Stimulated activated CD8-positive, alpha-beta memory T cell treated with anti-CD3 and anti-CD28 coated beads, Interleukin-7, amount 100 ng/mL, for 24 hours (primary cell): ENCODE measurements around the gene SEPTIN11.
"Not testable (repeated sequence)": the region's sequence is repeated elsewhere in the genome, so short reads cannot be mapped to it uniquely, and the experiment has no call there.

ENCODE experiments used
- DNase-seq: peaks from one replicate; pipeline ENCODE4 v3.0.0-alpha.2; 2020; ENCODE audit warnings: low read depth

The SEPTIN11 gene

DNA sequence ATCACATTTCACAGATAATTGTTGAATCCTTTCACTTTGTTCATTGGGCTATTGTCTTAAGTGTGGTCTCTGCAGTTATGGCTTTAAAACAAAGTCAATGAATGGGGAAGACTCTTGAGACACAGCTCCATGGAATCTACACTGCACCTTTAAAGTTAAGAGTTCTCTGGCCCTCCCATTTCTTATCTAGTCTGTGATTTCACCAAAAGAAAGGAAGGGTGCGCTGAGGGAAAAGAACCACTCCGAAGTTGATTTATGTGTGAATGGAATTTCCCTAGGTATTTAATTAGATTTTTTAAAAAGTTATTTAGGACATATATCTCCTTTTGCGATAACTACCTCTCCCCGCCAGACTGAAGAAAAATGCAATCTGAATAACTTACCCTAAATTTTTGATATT lies 2.5 kb downstream of the SEPTIN11 start:
- no peak for DNase-seq

DNA sequence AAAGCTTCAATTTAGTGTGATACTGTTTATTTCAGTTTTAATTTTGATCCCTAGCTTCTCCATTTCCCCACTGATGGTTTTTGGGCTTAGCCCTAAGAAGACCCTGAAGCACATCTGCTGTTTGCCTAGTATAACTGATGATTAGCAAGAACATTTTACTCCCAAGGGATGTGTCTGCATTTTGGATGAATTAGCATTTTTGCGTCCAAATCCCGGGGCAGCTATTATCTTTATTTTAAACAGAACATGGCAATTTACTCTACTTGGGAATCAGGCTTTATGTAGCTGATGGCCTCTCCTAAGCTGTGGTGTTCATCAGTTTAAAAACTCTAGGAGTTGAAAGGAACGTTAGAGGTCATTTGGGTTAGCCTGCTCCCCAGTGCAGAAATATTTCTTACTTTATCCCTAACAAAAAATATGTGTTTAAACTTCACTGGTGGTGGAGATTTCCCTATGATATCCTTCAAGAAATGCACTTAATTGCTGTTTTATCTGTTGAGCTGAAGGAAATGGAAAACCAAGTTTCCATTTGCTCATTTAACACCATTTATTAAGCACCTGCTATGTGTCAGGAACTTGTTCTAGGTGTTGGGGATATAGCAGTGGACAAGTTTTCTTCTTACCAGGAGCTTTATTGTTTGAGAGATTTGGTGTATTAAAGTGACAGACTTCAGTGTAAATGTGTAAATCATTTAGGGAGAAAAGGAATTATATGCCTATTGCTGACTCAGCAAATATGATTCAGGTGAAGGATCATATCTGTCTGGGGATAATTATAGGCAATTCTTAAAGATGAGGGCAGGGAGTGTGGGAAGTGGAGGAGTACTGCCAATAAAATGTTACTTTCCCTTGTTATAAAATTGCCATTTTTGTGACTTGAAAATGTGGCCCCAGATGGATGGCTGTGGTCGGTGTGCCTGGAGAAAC lies 3.4 kb downstream of the SEPTIN11 start:
- no peak for DNase-seq

DNA sequence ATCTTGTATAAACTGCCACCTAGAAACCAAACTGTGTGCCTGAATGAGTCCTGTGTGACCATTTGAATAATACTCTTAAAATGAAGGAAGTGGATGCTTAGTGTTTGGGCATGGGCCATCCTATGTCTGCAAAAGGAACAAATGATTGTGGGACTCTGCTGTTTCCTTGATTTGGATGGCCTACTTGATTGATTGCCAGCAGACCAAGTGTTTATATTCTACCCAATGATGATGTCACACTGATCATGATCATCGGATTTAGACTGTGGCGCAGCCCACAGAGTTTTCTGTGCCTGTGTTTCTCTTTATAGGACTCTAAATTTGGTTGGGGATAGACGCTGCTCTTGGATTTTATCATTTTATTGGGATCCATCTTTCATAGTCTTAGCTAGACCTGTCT lies 4.4 kb downstream of the SEPTIN11 start:
- DNase-seq = no peak

- DNase-seq = no peak
Observed at GRCh38 chr4:76954489-76954888, 4.9 kb downstream of the SEPTIN11 start.

GRCh38 chr4:76955182-76955581 lies 5.6 kb downstream of the SEPTIN11 start:
- no peak for DNase-seq

DNA sequence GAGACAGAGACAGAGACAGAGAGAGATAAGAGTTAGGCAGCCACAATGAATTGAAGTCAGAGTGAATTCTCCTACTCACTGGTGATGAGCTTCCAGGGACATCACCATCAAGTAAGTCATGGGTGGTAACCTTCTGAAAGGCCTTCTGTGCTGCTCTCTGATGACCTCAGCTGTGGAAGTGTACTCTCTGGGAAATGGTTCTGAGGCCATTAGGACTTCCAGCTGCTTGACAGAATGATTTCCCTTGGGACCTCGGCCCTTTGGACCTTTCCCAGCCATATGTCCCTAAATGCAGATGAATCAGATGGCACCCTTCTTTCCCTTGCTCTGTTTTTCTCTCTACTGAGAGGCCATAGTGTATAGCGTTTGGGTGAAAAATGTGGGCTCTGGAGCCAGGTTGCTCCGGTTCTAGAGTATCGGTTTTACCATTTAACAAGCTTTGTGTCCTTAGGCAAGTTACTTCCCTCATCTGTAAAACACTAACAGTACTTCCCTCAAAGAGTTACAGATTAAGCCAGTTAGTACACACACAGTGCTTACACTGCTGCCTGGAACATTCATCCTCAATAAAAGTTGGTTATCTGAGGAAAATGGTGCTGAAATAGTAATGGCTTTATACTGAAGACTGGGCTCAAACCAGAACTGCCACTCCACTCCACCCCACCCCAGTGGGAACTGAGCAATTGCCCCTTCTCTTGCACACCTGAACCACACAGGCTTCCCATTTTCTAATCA lies 7.6 kb downstream of the SEPTIN11 start:
- no peak for DNase-seq

GRCh38 chr4:76958891-76959290 lies 9.3 kb downstream of the SEPTIN11 start:
- DNase-seq = no peak

GRCh38 chr4:76960014-76960413 lies 10.5 kb downstream of the SEPTIN11 start:
- DNase-seq = no peak

GRCh38 chr4:76962406-76963130 lies 13.0 kb downstream of the SEPTIN11 start:
- no peak for DNase-seq

- DNase-seq = no peak
Observed at GRCh38 chr4:76963131-76963750, 13.7 kb downstream of the SEPTIN11 start.

GRCh38 chr4:76963927-76964326 lies 14.4 kb downstream of the SEPTIN11 start:
- not testable (repeated sequence) for DNase-seq

GRCh38 chr4:76964769-76965168 lies 15.2 kb downstream of the SEPTIN11 start:
- DNase-seq = no peak

GRCh38 chr4:76965866-76966579 lies 16.5 kb downstream of the SEPTIN11 start:
- DNase-seq = no peak

- no peak for DNase-seq
Observed at GRCh38 chr4:76968937-76969336, 19.4 kb downstream of the SEPTIN11 start.

DNA sequence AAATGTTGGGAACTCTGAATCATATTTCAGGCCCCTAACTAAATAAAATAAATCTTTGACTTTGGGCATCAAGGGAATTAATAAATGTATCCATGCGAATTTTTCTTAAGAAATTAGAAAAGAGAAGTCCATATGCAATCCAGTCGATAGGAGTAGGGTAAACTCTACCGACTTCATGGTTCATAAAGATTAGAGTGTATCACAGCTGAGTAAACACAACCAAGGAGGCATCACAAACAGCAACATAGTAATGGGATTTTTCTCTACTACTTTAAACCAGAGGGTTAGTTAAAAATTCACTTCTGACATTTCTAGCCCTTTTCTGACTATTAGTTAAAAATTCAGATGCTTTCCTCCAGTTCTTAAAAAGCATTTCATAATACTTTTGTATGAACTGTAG lies 19.9 kb downstream of the SEPTIN11 start:
- no peak for DNase-seq

GRCh38 chr4:76969941-76970529 lies 20.5 kb downstream of the SEPTIN11 start:
- DNase-seq = no peak

DNA sequence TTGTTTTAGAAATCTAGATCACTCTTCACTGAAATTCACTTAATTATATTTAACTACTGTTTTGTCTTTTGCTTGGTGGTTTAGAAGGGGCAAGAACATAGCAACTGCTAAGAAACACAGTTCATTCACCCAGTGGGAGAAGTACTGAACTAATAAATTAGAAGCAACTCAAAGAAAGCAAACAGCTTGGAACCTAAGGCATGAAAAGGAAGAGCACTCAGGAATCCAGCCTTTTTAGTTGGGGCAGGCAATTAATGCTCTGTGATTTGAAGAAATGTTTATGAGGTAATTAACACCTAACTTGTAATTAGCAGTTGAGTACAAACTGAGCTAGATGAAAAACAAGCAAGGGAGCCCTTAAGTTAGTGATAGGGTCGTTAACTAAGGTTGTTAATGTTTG lies 22.8 kb downstream of the SEPTIN11 start:
- DNase-seq = no peak

DNA sequence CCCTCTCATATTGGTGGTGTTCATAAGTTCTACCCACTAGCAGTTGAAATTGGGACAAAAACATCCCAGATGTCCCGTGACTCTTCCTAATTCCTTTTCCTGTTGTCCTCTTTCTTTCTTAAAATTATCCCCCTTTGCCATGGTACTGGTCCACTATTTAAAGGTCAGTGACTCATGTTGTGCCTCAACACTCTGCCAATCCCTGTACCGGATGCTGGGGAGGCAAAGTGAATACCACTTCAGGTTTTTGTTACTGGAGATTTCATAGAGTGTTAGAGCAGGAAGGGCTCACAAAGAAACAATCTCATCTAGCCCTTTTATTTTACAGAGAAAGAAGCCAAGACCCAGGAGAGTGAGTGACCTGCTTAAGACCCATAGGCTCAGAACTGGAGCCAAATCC lies 24.6 kb downstream of the SEPTIN11 start:
- DNase-seq = no peak

GRCh38 chr4:76977113-76977512 lies 27.6 kb downstream of the SEPTIN11 start:
- no peak for DNase-seq

DNA sequence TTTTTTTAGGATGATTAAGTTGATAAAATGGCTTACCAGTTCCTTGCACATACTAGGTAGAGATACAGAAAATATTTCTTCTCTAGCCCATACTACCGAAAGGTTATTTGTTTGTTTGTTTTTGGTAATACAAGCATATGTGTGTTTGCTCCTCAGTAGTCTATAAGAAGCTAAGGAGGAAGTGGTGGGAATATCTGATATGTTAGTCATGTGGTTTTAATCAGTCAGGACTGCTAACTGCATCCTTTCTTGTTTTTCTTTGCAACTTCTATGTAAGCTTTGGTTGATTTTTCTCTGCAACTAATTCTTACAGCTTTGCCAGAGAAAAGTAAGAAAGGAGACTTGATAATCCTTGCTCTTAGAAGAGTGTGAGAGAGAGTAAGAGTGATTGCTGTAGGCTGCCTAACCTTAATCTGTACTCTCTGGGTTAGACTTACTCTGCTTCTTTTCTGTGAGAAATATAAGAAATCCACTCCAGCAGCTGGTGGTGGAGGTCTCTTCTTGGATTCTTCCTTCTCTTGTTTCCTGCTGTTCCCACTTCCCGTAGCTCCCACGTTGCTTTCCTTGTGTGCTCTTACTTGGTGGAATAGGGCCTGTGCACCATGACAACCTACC lies 28.3 kb downstream of the SEPTIN11 start:
- no peak for DNase-seq

- DNase-seq = no peak
Observed at GRCh38 chr4:76979236-76979635, 29.7 kb downstream of the SEPTIN11 start.
